ENCODE results near the gene RBFOX2. TPM values are rescaled to one million over a fixed set of nuclear protein-coding genes. Genes with fewer than 3 reads are reported as not detected.

RBFOX2 gene
- total and polyA plus RNA-seq, 4 donors = 14.2 to 53.6 (median 25.6) TPM

DNA sequence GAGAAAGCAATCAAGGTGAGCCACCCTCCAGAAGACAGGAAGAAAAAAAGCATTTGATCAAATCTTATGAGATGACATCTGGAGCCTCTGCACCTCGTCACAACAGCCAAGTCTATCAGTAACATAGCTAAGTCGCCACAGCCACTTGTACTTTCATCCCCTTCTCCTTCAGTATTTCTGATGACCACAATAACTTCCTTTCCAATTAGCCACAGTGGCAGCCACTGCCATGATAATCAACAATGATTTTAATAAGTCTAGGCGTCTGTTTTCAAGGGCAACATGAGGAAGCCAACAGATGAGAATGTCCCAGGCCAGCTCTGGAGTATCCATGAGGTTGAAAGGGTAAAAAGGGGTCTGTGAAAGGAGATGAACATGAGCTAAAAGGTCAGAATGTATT, 29.9 kb downstream of the RBFOX2 start:
- TF ChIP-seq SP1 (IDR thresholded peaks at IDR 0.05) = no peak
- TF ChIP-seq, protein P1, sequence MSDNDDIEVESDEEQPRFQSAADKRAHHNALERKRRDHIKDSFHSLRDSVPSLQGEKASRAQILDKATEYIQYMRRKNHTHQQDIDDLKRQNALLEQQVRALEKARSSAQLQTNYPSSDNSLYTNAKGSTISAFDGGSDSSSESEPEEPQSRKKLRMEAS (IDR thresholded peaks at IDR 0.05) = no peak
- no peak for TF ChIP-seq NR2F2 (IDR thresholded peaks at IDR 0.05)
- no peak for TF ChIP-seq JUND (IDR thresholded peaks at IDR 0.05)
- TF ChIP-seq FOXA2 (IDR thresholded peaks at IDR 0.05) = no peak
- no peak for TF ChIP-seq FOXA1 (IDR thresholded peaks at IDR 0.05)
- no peak for TF ChIP-seq HNF4G (IDR thresholded peaks at IDR 0.05)
- TF ChIP-seq GABPA (IDR thresholded peaks at IDR 0.05 in 1 of 2, conservative IDR thresholded peaks at IDR 0.05 in 1 of 2) = no peak
- TF ChIP-seq RXRA (IDR thresholded peaks at IDR 0.05) = no peak
- TF ChIP-seq TAF1 (conservative IDR thresholded peaks at IDR 0.05) = no peak
- TF ChIP-seq RAD21 (IDR thresholded peaks at IDR 0.05) = no peak
- no peak for TF ChIP-seq EGR1 (IDR thresholded peaks at IDR 0.05; ENCODE audit: low read depth in 2 of 2)
- no peak for TF ChIP-seq HNF4A (conservative IDR thresholded peaks at IDR 0.05)
- Histone ChIP-seq H3K4me3 (ENCODE audit: low read depth in 1 of 3, low read length in 3 of 3) (no peak overlapping the region), H3K9me3 (ENCODE audit: control insufficient read depth in 4 of 4, low read length in 3 of 4) (no peaks in the 10 kb centered on the region), H3K4me1 (ENCODE audit: control insufficient read depth in 4 of 4, insufficient read depth in 4 of 4, low read length in 3 of 4) (peaks cover 3 to 28% (median 11%) of the 10 kb centered on the region in 4 donors), H3K27ac (ENCODE audit: low read depth in 1 of 2, low read length in 2 of 2) (no peak overlapping the region), H3K36me3 (ENCODE audit: control insufficient read depth in 4 of 4, insufficient read depth in 3 of 4, low read depth in 1 of 4, low read length in 3 of 4) (no peaks in the 10 kb centered on the region), H3K9ac (ENCODE audit: low read depth in 1 of 2, low read length in 2 of 2) (no peak overlapping the region), H3K27me3 (ENCODE audit: control insufficient read depth in 4 of 4, insufficient read depth in 4 of 4, low read length in 3 of 4) (no peaks in the 10 kb centered on the region)
- DNase-seq (ENCODE audit: low spot score) = no peak
- 92% methylated on average over 3 of the region's 3 CpGs for WGBS

DNA sequence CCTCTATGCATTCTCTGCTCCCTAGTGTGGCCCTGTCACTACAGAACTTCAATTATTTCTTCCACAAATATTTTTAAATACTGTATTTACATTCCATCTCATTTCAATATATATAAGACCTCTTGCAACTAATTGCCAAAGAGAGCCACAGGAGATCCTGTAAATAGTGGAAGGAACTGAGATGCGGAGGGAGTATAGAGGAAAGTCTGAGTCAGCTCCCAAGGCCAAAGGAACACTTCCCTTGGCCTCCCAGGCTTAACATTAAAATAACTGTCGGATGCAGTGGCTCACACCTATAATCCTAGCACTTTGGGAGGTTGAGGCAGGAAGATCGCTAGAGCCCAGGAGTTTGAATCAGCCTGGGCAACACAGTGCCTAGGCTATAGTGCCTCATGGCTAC, 31.2 kb downstream of the RBFOX2 start:
- no peak for TF ChIP-seq JUND (IDR thresholded peaks at IDR 0.05)
- TF ChIP-seq HNF4A (conservative IDR thresholded peaks at IDR 0.05) = no peak
- no peak for TF ChIP-seq GABPA (IDR thresholded peaks at IDR 0.05 in 1 of 2, conservative IDR thresholded peaks at IDR 0.05 in 1 of 2)
- TF ChIP-seq YY1 (IDR thresholded peaks at IDR 0.05) = no peak
- TF ChIP-seq, protein P2, sequence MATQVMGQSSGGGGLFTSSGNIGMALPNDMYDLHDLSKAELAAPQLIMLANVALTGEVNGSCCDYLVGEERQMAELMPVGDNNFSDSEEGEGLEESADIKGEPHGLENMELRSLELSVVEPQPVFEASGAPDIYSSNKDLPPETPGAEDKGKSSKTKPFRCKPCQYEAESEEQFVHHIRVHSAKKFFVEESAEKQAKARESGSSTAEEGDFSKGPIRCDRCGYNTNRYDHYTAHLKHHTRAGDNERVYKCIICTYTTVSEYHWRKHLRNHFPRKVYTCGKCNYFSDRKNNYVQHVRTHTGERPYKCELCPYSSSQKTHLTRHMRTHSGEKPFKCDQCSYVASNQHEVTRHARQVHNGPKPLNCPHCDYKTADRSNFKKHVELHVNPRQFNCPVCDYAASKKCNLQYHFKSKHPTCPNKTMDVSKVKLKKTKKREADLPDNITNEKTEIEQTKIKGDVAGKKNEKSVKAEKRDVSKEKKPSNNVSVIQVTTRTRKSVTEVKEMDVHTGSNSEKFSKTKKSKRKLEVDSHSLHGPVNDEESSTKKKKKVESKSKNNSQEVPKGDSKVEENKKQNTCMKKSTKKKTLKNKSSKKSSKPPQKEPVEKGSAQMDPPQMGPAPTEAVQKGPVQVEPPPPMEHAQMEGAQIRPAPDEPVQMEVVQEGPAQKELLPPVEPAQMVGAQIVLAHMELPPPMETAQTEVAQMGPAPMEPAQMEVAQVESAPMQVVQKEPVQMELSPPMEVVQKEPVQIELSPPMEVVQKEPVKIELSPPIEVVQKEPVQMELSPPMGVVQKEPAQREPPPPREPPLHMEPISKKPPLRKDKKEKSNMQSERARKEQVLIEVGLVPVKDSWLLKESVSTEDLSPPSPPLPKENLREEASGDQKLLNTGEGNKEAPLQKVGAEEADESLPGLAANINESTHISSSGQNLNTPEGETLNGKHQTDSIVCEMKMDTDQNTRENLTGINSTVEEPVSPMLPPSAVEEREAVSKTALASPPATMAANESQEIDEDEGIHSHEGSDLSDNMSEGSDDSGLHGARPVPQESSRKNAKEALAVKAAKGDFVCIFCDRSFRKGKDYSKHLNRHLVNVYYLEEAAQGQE (IDR thresholded peaks at IDR 0.05) = no peak
- no peak for TF ChIP-seq NR2F2 (IDR thresholded peaks at IDR 0.05)
- TF ChIP-seq, protein P3, sequence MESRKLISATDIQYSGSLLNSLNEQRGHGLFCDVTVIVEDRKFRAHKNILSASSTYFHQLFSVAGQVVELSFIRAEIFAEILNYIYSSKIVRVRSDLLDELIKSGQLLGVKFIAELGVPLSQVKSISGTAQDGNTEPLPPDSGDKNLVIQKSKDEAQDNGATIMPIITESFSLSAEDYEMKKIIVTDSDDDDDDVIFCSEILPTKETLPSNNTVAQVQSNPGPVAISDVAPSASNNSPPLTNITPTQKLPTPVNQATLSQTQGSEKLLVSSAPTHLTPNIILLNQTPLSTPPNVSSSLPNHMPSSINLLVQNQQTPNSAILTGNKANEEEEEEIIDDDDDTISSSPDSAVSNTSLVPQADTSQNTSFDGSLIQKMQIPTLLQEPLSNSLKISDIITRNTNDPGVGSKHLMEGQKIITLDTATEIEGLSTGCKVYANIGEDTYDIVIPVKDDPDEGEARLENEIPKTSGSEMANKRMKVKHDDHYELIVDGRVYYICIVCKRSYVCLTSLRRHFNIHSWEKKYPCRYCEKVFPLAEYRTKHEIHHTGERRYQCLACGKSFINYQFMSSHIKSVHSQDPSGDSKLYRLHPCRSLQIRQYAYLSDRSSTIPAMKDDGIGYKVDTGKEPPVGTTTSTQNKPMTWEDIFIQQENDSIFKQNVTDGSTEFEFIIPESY (IDR thresholded peaks at IDR 0.05) = no peak
- TF ChIP-seq FOXA1 (IDR thresholded peaks at IDR 0.05) = no peak
- DNase-seq (ENCODE audit: low spot score) = no peak
- no peaks in the 10 kb centered on the region for H3K9me3 ChIP-seq (ENCODE audit: control insufficient read depth in 4 of 4, low read length in 3 of 4)
- H3K9ac ChIP-seq (ENCODE audit: low read depth in 1 of 2, low read length in 2 of 2) = no peak overlapping the region
- H3K4me1 ChIP-seq (ENCODE audit: control insufficient read depth in 4 of 4, insufficient read depth in 4 of 4, low read length in 3 of 4) = peaks cover 9 to 39% (median 15%) of the 10 kb centered on the region in 4 donors
- 87% methylated on average over 3 of the region's 3 CpGs for WGBS
- no peak overlapping the region for H3K4me3 ChIP-seq (ENCODE audit: low read depth in 1 of 3, low read length in 3 of 3)
- H3K27me3 ChIP-seq (ENCODE audit: control insufficient read depth in 4 of 4, insufficient read depth in 4 of 4, low read length in 3 of 4) = no peaks in the 10 kb centered on the region
- H3K36me3 ChIP-seq (ENCODE audit: control insufficient read depth in 4 of 4, insufficient read depth in 3 of 4, low read depth in 1 of 4, low read length in 3 of 4) = no peaks in the 10 kb centered on the region
- no peak overlapping the region for H3K27ac ChIP-seq (ENCODE audit: low read depth in 1 of 2, low read length in 2 of 2)
